ENCODE results near the gene RAB11FIP5.

- TF ChIP-seq CSRNP3 (CRISPR knock-in tag; IDR thresholded peaks at IDR 0.05) = no peak
- no peak for TF ChIP-seq PATZ1 (CRISPR knock-in tag; IDR thresholded peaks at IDR 0.05; ENCODE audit: borderline replicate concordance)
- no peak for TF ChIP-seq CSDC2 (CRISPR knock-in tag; IDR thresholded peaks at IDR 0.05)
- no peak for TF ChIP-seq RARB (CRISPR knock-in tag; IDR thresholded peaks at IDR 0.05)
- no peak for TF ChIP-seq ARNTL (CRISPR knock-in tag; IDR thresholded peaks at IDR 0.05; ENCODE audit: borderline replicate concordance, low read depth)
- no peak for TF ChIP-seq ZNF565 (CRISPR knock-in tag; conservative IDR thresholded peaks at IDR 0.05; ENCODE audit: low read depth)
- TF ChIP-seq ZNF8 (CRISPR knock-in tag; IDR thresholded peaks at IDR 0.05) = no peak
- no peak for TF ChIP-seq TCF4 (CRISPR knock-in tag; IDR thresholded peaks at IDR 0.05; ENCODE audit: borderline replicate concordance)
- TF ChIP-seq CREB5 (CRISPR knock-in tag; IDR thresholded peaks at IDR 0.05; ENCODE audit: low read depth) = no peak
- no peak for TF ChIP-seq ISL1 (CRISPR knock-in tag; IDR thresholded peaks at IDR 0.05)
- TF ChIP-seq TSHZ2 (CRISPR knock-in tag; IDR thresholded peaks at IDR 0.05) = no peak
- TF ChIP-seq BACH2 (CRISPR knock-in tag; IDR thresholded peaks at IDR 0.05; ENCODE audit: borderline replicate concordance) = no peak
Measured at GRCh38 chr2:73033766-73034381, 78.9 kb downstream of the RAB11FIP5 start.
